Parathyroid adenoma (tissue), 2 donors: ENCODE results near the gene TFDP1.

Experiments used
- H2AFZ ChIP-seq: fragments of 300-600 bp; sonication (generic); one replicate; pipeline ENCODE4 v1.7.0; 2017; ENCODE audit warnings: antibody characterized with exemption, mild to moderate bottlenecking
- H3K27ac ChIP-seq: fragments of 300-600 bp; sonication (generic); one replicate; pipeline ENCODE4 v1.7.0; 2017
- H3K27me3 ChIP-seq: fragments of 300-600 bp; sonication (generic); one replicate; pipeline ENCODE4 v1.7.0; 2017; ENCODE audit warnings: low read length; ENCODE audit not compliant: control insufficient read depth, insufficient read depth
- H3K36me3 ChIP-seq: fragments of 300-600 bp; sonication (generic); one replicate; pipeline ENCODE4 v1.7.0; 2017; ENCODE audit warnings: low read length; ENCODE audit not compliant: control insufficient read depth, insufficient read depth
- H3K4me1 ChIP-seq: fragments of 300-600 bp; sonication (generic); one replicate; pipeline ENCODE4 v1.7.0; 2017; ENCODE audit warnings: control low read depth
- H3K4me2 ChIP-seq: fragments of 300-600 bp; sonication (generic); one replicate; pipeline ENCODE4 v1.7.0; 2017; ENCODE audit warnings: low read length
- H3K4me3 ChIP-seq: fragments of 300-600 bp; sonication (generic); one replicate; pipeline ENCODE4 v1.7.0; 2017; ENCODE audit warnings: low read depth, low read length
- H3K79me2 ChIP-seq: fragments of 300-600 bp; sonication (generic); one replicate; pipeline ENCODE4 v1.7.0; 2017; ENCODE audit warnings: control low read depth
- H3K9ac ChIP-seq: fragments of 300-600 bp; sonication (generic); one replicate; pipeline ENCODE4 v1.7.0; 2017; ENCODE audit warnings: mild to moderate bottlenecking
- H3K9me3 ChIP-seq: fragments of 300-600 bp; sonication (generic); one replicate; pipeline ENCODE4 v1.7.0; 2017; ENCODE audit warnings: low read length; ENCODE audit not compliant: control insufficient read depth
- TF ChIP-seq, protein P1 (sequence below): fragments of 300-600 bp; sonication (generic); IDR thresholded peaks from one replicate; pipeline ENCODE4 v1.7.0; 2017; ENCODE audit warnings: antibody characterized with exemption, mild to moderate bottlenecking
- donor health status: primary hyperparathyroidism.

TFDP1 gene

DNA sequence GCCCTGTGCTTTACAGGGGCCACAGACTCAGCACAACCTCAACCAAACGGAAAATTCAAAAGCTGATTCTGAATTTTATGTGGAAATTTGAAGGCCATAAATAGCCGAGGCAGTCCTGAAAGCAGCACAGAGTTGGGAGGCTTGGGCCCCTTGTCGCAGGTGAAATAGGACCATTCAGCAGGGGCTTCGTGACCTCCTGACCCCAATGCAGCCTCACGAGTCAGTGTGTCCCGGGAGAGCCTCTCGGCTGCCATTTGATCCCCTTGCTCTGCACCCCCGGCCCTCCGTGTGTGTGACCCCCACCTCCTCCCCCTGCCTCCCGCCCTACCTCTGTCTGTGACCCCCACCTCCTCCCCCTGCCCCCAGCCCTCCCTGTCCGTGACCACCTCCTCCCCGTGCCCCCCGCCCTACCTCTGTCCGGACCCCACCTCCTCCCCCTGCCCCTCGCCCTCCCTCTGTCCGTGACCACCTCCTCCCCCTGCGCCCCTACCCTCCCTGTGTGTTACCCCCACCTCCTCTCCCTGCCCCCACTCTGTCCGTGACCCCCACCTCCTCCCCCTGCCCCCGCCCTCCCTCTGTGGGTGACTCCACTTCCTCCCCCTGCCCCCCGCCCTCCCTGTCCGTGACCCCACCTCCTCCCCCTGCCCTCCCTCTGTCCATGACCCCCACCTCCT is 41.7 kb upstream of the TFDP1 start:
- Histone ChIP-seq H3K4me3 (no peak overlapping the region), H3K27ac (no peak overlapping the region), H3K9me3 (no peaks in the 10 kb centered on the region), H3K79me2 (peaks cover 10% of the 10 kb centered on the region), H2AFZ (no peak overlapping the region), H3K4me1 (no peaks in the 10 kb centered on the region), H3K27me3 (no peaks in the 10 kb centered on the region), H3K9ac (no peak overlapping the region), H3K36me3 (no peaks in the 10 kb centered on the region), H3K4me2 (no peak overlapping the region)
- TF ChIP-seq, protein P1, sequence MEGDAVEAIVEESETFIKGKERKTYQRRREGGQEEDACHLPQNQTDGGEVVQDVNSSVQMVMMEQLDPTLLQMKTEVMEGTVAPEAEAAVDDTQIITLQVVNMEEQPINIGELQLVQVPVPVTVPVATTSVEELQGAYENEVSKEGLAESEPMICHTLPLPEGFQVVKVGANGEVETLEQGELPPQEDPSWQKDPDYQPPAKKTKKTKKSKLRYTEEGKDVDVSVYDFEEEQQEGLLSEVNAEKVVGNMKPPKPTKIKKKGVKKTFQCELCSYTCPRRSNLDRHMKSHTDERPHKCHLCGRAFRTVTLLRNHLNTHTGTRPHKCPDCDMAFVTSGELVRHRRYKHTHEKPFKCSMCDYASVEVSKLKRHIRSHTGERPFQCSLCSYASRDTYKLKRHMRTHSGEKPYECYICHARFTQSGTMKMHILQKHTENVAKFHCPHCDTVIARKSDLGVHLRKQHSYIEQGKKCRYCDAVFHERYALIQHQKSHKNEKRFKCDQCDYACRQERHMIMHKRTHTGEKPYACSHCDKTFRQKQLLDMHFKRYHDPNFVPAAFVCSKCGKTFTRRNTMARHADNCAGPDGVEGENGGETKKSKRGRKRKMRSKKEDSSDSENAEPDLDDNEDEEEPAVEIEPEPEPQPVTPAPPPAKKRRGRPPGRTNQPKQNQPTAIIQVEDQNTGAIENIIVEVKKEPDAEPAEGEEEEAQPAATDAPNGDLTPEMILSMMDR, result no peak

DNA sequence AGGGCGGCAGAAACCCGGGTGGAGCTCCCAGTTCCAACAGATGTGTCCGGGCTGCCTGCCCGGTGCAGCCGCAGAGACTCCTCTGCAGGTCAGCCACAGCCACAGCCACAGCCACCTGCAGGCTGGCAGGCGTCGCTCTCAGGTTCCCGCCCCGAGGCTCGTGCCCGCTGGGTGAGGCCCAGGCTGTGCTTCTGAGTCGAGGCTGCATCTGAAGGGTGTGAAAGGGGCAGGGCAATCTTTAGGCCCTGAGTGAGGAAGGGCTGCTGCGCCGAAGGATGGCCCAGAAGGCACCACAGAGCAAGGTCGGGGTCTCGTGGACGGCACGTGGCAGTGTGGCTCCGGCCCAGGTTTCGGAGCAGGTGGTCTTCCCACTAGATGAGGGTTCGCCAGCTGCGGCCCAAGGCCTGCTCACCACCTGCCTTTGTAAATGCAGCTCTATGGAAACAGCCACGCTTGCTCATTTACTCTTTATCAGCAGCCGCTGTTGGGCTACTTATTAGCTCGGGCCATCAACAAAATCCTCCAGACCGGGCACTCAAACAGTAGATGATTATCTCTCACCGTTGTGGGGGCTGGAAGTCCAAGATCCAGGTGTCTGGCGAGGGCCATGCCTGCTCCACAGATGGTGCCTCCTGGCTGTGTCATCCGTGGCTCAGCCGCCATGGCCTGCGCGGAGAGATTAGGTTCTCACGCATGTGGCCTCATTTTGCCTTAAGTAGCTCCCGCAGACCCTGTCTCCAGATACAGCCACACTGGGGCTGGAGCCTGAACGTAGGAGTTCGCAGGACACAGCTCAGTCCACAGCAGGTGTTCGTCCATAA is 40.3 kb upstream of the TFDP1 start:
- no peak overlapping the region for H3K27ac ChIP-seq
- peaks cover 10% of the 10 kb centered on the region for H3K79me2 ChIP-seq
- H3K4me1 ChIP-seq, result no peaks in the 10 kb centered on the region
- no peak overlapping the region for H3K4me2 ChIP-seq
- TF ChIP-seq, protein P1, result no peak
- H3K4me3 ChIP-seq, result no peak overlapping the region
- H3K27me3 ChIP-seq, result no peaks in the 10 kb centered on the region
- no peaks in the 10 kb centered on the region for H3K9me3 ChIP-seq
- H3K36me3 ChIP-seq, result no peaks in the 10 kb centered on the region
- no peak overlapping the region for H2AFZ ChIP-seq
- H3K9ac ChIP-seq, result no peak overlapping the region

DNA sequence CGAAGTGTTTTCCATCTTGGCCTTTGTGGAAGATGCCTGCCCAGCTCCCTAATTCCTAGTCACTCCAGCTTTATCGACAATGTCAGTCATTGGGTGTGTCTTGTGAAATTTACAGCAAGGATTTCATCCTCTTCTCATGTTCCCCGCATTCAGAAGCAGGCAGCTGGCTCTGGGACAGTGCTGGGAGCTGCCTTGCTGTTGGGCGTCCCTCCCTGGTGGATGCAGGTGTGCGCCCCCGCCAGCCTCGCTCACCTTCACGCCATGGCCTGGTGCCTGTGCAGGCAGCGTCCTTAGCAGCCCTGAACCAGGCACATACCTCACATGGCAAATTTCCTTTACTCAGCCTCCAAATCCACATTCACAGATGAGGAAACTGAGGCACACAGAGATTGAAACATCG is 39.7 kb upstream of the TFDP1 start:
- Histone ChIP-seq H3K4me1 (no peaks in the 10 kb centered on the region), H3K9ac (no peak overlapping the region), H3K4me3 (no peak overlapping the region), H3K27ac (no peak overlapping the region), H3K4me2 (no peak overlapping the region), H3K9me3 (no peaks in the 10 kb centered on the region), H3K36me3 (no peaks in the 10 kb centered on the region), H3K27me3 (no peaks in the 10 kb centered on the region), H3K79me2 (peaks cover 10% of the 10 kb centered on the region), H2AFZ (no peak overlapping the region)
- TF ChIP-seq, protein P1, result no peak

DNA sequence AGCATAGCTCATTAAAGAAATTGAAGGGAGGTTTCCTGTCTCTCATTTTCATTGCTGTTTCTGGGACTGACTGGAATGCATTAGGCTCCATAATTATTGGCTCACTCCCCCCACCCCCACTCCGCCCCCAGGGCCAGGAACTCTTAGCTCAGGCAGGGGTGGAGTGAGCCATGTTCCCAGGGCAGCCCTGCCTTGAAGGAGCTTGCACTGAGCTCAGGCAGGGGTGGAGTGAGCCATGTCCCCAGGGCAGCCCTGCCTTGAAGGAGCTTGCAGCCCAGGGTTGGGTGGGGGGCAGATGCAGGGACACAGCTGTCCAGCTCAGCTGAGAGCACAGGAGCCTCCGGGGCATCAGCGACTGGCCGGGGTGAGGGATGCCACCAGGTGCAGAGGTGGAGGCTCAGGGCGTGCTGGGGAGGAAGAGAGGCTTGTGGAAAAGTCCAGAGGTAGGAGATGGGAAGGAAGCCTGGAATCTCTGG is 39.1 kb upstream of the TFDP1 start:
- no peaks in the 10 kb centered on the region for H3K27me3 ChIP-seq
- no peaks in the 10 kb centered on the region for H3K36me3 ChIP-seq
- TF ChIP-seq, protein P1, result no peak
- H2AFZ ChIP-seq, result no peak overlapping the region
- peaks cover 10% of the 10 kb centered on the region for H3K79me2 ChIP-seq
- H3K27ac ChIP-seq, result no peak overlapping the region
- no peak overlapping the region for H3K4me3 ChIP-seq
- H3K4me1 ChIP-seq, result no peaks in the 10 kb centered on the region
- H3K4me2 ChIP-seq, result no peak overlapping the region
- no peak overlapping the region for H3K9ac ChIP-seq
- H3K9me3 ChIP-seq, result no peaks in the 10 kb centered on the region
